ENCODE measurements around the gene KCNC2. TPM values are rescaled to one million over a fixed set of nuclear protein-coding genes. Genes with fewer than 3 reads are reported as not detected.

KCNC2 gene
- total RNA-seq, 1 donor from 2014 or later, result not detected

GRCh38 chr12:75087654-75088053 lies 122.0 kb downstream of the KCNC2 start:
- H3K27ac Mint-ChIP-seq (ENCODE audit: unreplicated experiment), result no peak overlapping the region
- no peaks in the 10 kb centered on the region for H3K27me3 Mint-ChIP-seq (ENCODE audit: unreplicated experiment)
- no peaks in the 10 kb centered on the region for H3K36me3 Mint-ChIP-seq (ENCODE audit: low read depth, unreplicated experiment)
- no peak overlapping the region for H3K4me3 Mint-ChIP-seq (ENCODE audit: unreplicated experiment)
- peak; percentile 5 for DNase-seq (ENCODE audit: low spot score)
- no peaks in the 10 kb centered on the region for H3K9me3 Mint-ChIP-seq (ENCODE audit: unreplicated experiment)
- no peak for TF ChIP-seq CTCF (IDR thresholded peaks at IDR 0.05; ENCODE audit: unreplicated experiment)
- no peaks in the 10 kb centered on the region for H3K4me1 Mint-ChIP-seq (ENCODE audit: unreplicated experiment)

- H3K27ac Mint-ChIP-seq (ENCODE audit: unreplicated experiment), result no peak overlapping the region
- no peaks in the 10 kb centered on the region for H3K4me1 Mint-ChIP-seq (ENCODE audit: unreplicated experiment)
- DNase-seq (ENCODE audit: low spot score), result no peak
- no peak overlapping the region for H3K4me3 Mint-ChIP-seq (ENCODE audit: unreplicated experiment)
- H3K27me3 Mint-ChIP-seq (ENCODE audit: unreplicated experiment), result no peaks in the 10 kb centered on the region
- no peaks in the 10 kb centered on the region for H3K36me3 Mint-ChIP-seq (ENCODE audit: low read depth, unreplicated experiment)
- no peak for TF ChIP-seq CTCF (IDR thresholded peaks at IDR 0.05; ENCODE audit: unreplicated experiment)
- no peaks in the 10 kb centered on the region for H3K9me3 Mint-ChIP-seq (ENCODE audit: unreplicated experiment)
These were observed 123.3 kb downstream of the KCNC2 start for GRCh38 chr12:75086091-75087038.

- no peak overlapping the region for H3K27ac Mint-ChIP-seq (ENCODE audit: unreplicated experiment)
- no peak overlapping the region for H3K4me3 Mint-ChIP-seq (ENCODE audit: unreplicated experiment)
- TF ChIP-seq CTCF (IDR thresholded peaks at IDR 0.05; ENCODE audit: unreplicated experiment), result no peak
- H3K9me3 Mint-ChIP-seq (ENCODE audit: unreplicated experiment), result no peaks in the 10 kb centered on the region
- DNase-seq (ENCODE audit: low spot score), result no peak
- no peaks in the 10 kb centered on the region for H3K36me3 Mint-ChIP-seq (ENCODE audit: low read depth, unreplicated experiment)
- H3K27me3 Mint-ChIP-seq (ENCODE audit: unreplicated experiment), result no peaks in the 10 kb centered on the region
- H3K4me1 Mint-ChIP-seq (ENCODE audit: unreplicated experiment), result no peaks in the 10 kb centered on the region
These were observed 128.3 kb downstream of the KCNC2 start for GRCh38 chr12:75081305-75081704.

GRCh38 chr12:75080582-75080981 lies 129.1 kb downstream of the KCNC2 start:
- TF ChIP-seq CTCF (IDR thresholded peaks at IDR 0.05; ENCODE audit: unreplicated experiment), result no peak

GRCh38 chr12:75065482-75065881 lies 144.2 kb downstream of the KCNC2 start:
- Mint-ChIP-seq H3K9me3 (ENCODE audit: unreplicated experiment) (no peaks in the 10 kb centered on the region), H3K36me3 (ENCODE audit: low read depth, unreplicated experiment) (no peaks in the 10 kb centered on the region), H3K27ac (ENCODE audit: unreplicated experiment) (no peak overlapping the region), H3K27me3 (ENCODE audit: unreplicated experiment) (no peaks in the 10 kb centered on the region), H3K4me3 (ENCODE audit: unreplicated experiment) (no peak overlapping the region), H3K4me1 (ENCODE audit: unreplicated experiment) (no peaks in the 10 kb centered on the region)
- no peak for DNase-seq (ENCODE audit: low spot score)
- TF ChIP-seq CTCF (IDR thresholded peaks at IDR 0.05; ENCODE audit: unreplicated experiment), result no peak

More at GRCh38 chr12:75080582-75080981, 129.1 kb downstream of the KCNC2 start:
- no peak overlapping the region for H3K4me3 Mint-ChIP-seq (ENCODE audit: unreplicated experiment)
- no peaks in the 10 kb centered on the region for H3K27me3 Mint-ChIP-seq (ENCODE audit: unreplicated experiment)
- H3K27ac Mint-ChIP-seq (ENCODE audit: unreplicated experiment), result no peak overlapping the region
- no peaks in the 10 kb centered on the region for H3K4me1 Mint-ChIP-seq (ENCODE audit: unreplicated experiment)
- no peaks in the 10 kb centered on the region for H3K9me3 Mint-ChIP-seq (ENCODE audit: unreplicated experiment)
- no peak for DNase-seq (ENCODE audit: low spot score)
- no peaks in the 10 kb centered on the region for H3K36me3 Mint-ChIP-seq (ENCODE audit: low read depth, unreplicated experiment)

All from endothelial cell (in vitro differentiated cells).